ENCODE results near the gene BABAM1.
A peak's percentile ranks its signal among the peaks of the same experiment; 100 is the strongest.

The BABAM1 gene

DNA sequence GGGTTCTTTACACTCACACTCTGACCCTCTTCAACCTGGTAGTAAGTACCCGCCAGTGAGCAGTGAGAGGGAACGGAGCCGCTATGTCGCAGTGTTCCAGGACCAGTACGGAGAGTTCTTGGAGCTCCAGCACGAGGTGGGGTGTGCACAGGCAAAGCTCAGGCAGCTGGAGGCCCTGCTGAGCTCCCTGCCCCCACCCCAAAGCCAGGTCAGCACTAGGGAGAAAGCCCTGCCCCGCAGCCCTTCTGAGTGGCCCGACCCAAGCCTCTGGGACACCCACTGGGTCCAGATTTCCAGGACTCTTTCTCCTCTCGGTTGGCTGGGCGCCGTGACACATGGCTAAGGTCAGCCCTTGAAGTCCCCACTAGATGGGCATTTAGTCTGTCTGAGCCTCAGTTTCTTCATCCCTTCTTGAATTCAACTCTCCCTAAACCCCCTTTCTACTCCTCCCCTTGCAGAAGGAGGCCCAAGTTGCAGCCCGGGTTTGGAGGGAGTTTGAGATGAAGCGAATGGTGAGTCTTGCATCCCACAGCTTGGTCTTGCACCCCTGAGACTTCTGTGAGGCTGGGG, 39.4 kb upstream of the BABAM1 start:
- TF ChIP-seq, protein P1, sequence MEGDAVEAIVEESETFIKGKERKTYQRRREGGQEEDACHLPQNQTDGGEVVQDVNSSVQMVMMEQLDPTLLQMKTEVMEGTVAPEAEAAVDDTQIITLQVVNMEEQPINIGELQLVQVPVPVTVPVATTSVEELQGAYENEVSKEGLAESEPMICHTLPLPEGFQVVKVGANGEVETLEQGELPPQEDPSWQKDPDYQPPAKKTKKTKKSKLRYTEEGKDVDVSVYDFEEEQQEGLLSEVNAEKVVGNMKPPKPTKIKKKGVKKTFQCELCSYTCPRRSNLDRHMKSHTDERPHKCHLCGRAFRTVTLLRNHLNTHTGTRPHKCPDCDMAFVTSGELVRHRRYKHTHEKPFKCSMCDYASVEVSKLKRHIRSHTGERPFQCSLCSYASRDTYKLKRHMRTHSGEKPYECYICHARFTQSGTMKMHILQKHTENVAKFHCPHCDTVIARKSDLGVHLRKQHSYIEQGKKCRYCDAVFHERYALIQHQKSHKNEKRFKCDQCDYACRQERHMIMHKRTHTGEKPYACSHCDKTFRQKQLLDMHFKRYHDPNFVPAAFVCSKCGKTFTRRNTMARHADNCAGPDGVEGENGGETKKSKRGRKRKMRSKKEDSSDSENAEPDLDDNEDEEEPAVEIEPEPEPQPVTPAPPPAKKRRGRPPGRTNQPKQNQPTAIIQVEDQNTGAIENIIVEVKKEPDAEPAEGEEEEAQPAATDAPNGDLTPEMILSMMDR (IDR thresholded peaks at IDR 0.05; ENCODE audit: control extremely low read depth, extremely low read depth, low read depth, missing control alignments): no peak
- CTCF ChIA-PET: interaction anchor here (0.9 to 1.9 kb wide), 3 partner anchors 12 to 33 kb away, joined by 3 to 10 read pairs (median 5); no protein-coding TSS in a partner anchor
- DNase-seq (ENCODE audit: extremely low spot score): no peak
- POLR2A ChIA-PET: no interaction called here

DNA sequence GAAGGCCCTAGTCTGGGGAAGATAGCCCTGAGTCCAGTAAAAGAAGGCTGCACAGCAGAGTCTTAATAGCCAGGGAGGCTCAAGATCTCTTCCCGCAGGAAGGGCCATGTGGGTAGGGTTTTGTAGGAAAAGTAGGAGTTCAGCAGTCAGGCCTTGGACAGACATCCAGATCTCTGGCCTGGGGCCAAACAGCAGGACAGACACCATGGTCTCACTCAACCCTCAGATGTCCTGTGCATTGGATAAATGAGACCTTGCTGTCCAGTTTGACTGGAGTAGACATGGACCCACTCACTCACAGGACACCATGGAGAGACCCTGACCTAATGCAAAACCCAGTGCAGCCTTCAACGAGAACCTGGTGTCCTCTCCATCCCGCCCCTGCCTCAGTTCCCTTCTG, 37.4 kb upstream of the BABAM1 start:
- TF ChIP-seq, protein P1 (IDR thresholded peaks at IDR 0.05; ENCODE audit: control extremely low read depth, extremely low read depth, low read depth, missing control alignments): no peak
- no peak for DNase-seq (ENCODE audit: extremely low spot score)
- ChIA-PET POLR2A (no interaction called here), CTCF (interaction anchor here (1.1 kb wide), 1 partner anchor 53 kb away, joined by 3 read pairs; no protein-coding TSS in a partner anchor)

DNA sequence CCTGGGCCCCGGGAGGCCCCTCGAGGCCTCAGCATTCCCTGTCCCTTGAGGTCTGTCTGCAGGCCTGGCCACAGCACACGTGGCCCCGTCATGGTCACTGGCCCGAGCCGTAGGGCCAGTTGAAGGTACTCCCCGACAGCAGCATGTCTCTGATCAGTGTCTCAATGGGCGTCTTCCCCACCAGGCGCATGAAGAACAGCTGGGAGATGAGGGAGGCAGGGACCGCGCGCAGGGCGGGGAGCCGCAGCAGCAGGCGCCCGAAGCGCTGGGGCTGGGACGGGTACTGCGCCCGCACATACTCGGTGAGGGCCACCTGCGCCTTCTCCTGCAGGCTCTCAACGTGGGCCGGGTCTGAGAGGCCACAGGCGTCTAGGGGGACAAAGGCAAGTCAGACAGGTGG, 35.0 kb upstream of the BABAM1 start:
- DNase-seq (ENCODE audit: extremely low spot score): no peak
- ChIA-PET POLR2A (no interaction called here), CTCF (interaction anchor here (0.8 kb wide), 1 partner anchor 28 kb away, joined by 3 read pairs; no protein-coding TSS in a partner anchor)
- TF ChIP-seq, protein P1 (IDR thresholded peaks at IDR 0.05; ENCODE audit: control extremely low read depth, extremely low read depth, low read depth, missing control alignments): no peak

DNA sequence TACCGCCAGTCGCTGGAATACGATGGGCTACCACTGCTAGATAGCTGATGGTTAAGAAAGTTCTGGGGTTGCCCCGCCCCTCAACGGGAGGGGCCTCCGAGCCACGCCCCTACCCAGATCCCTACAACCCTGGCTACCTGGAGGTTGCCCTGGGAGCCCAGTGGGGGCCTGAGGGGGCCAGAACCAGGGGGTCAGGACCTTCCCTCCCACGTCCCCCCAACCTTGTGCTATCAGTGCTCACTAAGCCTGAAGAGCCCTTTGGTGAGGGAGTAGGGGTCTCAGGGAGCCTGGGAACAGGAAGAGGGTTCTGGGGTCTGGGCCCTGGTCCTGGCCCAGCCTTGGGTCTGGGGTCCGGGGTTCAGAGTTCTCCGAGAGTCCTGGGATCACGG, 32.3 kb upstream of the BABAM1 start:
- POLR2A ChIA-PET: interaction anchor here (0.6 to 2.0 kb wide), 2 partner anchors 9 to 426 kb away, joined by 3 to 5 read pairs; partner anchors contain the start of gene OCEL1
- CTCF ChIA-PET: interaction anchor here (0.7 to 3.6 kb wide), 25 partner anchors 8 to 575 kb away, joined by 3 to 13 read pairs (median 4); partner anchors contain the start of genes BABAM1, OCEL1 and SMIM7
- peak; percentile 81 for DNase-seq (ENCODE audit: extremely low spot score)
- TF ChIP-seq, protein P1 (IDR thresholded peaks at IDR 0.05; ENCODE audit: control extremely low read depth, extremely low read depth, low read depth, missing control alignments): no peak

DNA sequence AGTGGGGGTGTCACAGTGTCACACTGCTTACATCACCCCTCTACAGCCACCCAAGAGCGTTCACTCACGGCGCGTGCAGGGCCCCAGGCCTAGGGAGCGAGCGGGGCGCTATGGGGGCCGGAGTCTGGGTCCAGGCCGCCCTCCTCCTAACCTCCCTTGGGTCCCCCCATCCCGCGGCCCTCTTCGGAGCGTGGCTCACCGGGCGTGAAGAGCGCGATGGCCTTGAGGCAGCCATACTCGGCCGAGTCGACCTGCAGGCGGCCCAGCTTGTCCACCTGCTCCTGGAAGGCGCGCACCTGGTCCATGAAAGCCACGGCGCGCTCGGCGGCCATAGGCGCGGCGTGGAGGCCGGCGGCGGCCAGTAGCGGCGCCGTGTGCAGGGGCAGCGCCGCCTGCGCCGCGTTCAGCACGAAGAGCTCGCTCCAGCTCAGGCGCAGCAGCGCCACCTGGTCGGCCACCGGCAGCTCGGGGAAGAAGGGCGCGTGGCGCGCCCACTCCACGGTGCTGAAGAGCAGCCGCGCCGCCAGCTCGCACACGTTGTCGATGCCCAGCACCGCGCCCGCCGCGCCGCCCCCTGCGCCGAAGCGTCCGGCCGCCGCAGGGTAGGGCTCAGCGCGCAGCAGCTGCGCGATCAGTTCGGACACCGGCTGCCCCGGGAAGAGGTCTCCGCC, 31.8 kb upstream of the BABAM1 start:
- CTCF ChIA-PET: interaction anchor here (0.6 to 3.6 kb wide), 27 partner anchors 9 to 183 kb away, joined by 3 to 13 read pairs (median 4); partner anchors contain the start of genes BABAM1 and OCEL1
- POLR2A ChIA-PET: interaction anchor here (0.6 to 2.0 kb wide), 2 partner anchors 9 to 78 kb away, joined by 4 to 5 read pairs; partner anchors contain the start of gene OCEL1
- peak; percentile 79 for DNase-seq (ENCODE audit: extremely low spot score)
- TF ChIP-seq, protein P1 (IDR thresholded peaks at IDR 0.05; ENCODE audit: control extremely low read depth, extremely low read depth, low read depth, missing control alignments): peak; percentile 88

DNA sequence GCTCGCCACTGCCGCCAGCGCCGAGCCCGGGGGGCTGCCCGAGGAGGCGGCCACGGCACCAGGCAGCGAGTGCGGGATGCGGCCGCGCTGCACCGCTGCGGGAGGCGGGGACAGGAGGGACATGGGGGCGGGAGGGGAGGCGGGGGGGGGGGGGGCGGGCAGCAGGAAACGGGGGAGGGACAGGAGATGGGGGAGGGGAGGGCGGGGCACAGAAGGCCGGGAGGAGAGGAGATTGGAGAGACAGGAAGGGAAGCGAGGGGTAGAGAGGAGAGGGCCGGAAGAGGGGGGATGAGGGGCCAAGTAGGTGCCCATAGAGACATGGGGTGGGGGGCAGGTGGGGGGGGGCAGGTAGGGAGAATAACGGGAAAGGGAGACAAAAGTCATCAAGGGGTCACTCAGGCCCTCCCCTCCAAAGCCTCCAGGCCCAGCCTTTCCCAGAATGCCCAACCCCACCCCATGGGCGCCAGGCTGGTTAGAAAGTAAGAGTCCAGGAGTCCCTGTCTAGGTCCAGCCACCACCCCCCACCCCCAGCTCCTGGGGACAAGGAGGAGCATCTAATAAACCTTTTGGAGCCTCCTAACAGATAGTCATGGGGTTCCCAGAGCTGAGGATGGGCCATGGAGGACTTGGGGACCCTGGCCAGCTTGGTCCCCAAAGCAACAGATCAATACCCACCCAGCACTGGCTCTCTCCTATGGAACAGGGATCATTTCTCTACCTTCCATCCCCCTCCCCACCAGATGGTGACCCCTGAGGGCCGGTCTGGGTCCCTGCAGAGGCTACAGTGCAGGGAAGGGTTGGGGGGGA, 31.1 kb upstream of the BABAM1 start:
- DNase-seq (ENCODE audit: extremely low spot score): no peak
- POLR2A ChIA-PET: interaction anchor here (0.6 to 2.0 kb wide), 2 partner anchors 10 to 77 kb away, joined by 4 to 5 read pairs; partner anchors contain the start of gene OCEL1
- CTCF ChIA-PET: interaction anchor here (0.6 to 3.6 kb wide), 24 partner anchors 10 to 184 kb away, joined by 3 to 13 read pairs (median 4); partner anchors contain the start of genes BABAM1 and OCEL1
- TF ChIP-seq, protein P1 (IDR thresholded peaks at IDR 0.05; ENCODE audit: control extremely low read depth, extremely low read depth, low read depth, missing control alignments): no peak

Measured in GM10248 (cell line).